Activated CD8-positive, alpha-beta memory T cell treated with anti-CD3 and anti-CD28 coated beads for 36 hours (primary cell): ENCODE results near the gene ZNF521. TPM values are rescaled to one million over a fixed set of nuclear protein-coding genes. Genes with fewer than 3 reads are reported as not detected.

Source experiments
- CTCF ChIA-PET: fragments of 350-600 bp; sonication (Branson Sonifier 250); formaldehyde crosslinking; loops from one replicate; lab custom pipeline; 2021; ENCODE audit warnings: antibody characterized with exemption; lab: Charles Lee
- POLR2A ChIA-PET: fragments of 350-600 bp; sonication (Branson Sonifier 250); formaldehyde crosslinking; loops from one replicate; lab custom pipeline; 2021; ENCODE audit warnings: antibody characterized with exemption; lab: Charles Lee
- total RNA-seq, 2 experiments: library from RNA; stranded (reverse); gene quantifications; one replicate each; pipeline ENCODE4 v1.2.3, GENCODE V29; 2021

Gene ZNF521
- total RNA-seq, 2 experiments from 2014 or later, result not detected

DNA sequence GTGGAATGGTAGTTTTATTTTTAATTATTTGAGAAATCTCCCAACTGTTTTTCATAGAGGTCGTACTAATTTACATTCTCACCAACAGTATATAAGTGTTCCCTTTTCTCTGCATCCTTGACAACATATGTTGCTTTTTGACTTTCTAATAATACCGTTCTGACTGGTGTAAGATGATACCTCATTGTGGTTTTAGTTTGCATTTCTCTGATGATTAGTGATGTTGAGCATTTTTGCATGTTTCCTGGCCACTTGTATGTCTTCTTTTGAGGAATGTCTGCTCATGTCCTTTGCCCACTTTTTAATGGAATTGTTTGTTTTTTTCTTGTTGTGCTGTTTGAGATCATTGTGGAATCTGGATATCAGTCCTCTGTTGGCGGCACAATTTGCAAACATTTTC lies 242.5 kb downstream of the ZNF521 start:
- CTCF ChIA-PET, result no interaction called here

DNA sequence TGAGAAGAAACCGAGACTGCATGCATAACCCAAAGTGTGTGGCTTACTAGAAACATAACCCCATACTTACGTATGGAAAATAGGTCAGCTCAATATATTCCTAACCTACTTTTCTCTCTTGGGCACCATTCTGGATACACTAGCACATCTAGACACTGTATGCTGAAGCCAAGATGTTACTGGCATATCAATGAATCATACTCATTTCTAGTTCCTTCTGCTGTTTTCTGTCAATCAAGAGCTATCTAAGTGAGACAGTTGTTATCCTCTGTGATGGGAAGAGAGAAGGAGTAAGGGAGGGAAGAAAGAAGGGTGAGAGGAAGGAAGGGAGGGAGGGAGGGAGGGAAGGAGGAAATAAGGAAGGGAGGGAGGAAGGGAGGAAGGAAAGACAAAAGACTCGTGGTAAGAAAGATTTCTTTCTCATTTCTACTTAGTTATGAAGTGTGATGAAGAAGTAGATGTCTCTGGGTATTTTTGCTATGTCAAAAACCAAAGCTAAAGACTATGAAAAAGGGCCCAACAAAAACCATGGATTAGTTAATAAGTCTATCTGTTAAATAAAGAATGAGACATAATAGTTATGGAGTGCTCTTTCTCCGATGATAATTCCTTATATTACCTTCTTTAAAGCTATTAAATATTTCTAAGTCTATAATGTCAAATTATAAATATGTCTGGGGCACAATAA lies 248.4 kb downstream of the ZNF521 start:
- CTCF ChIA-PET, result no interaction called here
- POLR2A ChIA-PET, result no interaction called here

More for the DNA sequence above, 242.5 kb downstream of the ZNF521 start:
- POLR2A ChIA-PET, result no interaction called here

DNA sequence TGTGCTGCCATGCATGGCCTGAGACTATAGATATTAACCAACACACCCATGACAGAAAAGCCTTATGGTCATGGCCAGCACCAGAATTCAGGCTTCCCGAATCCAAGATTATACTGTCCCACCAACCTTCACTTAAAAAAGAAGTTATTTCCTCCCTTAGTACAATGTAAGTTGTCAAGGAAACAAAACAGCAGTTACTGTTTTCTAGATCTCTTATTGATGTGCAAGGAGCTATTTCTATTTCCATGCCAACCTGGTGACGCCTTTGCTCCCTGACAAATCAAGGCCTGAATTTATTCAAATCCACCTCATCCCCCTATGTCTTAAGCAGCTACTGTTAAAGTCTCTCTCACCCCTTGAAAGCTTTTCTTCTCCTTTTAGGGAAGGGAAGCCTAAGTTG lies 249.3 kb downstream of the ZNF521 start:
- ChIA-PET POLR2A (no interaction called here), CTCF (no interaction called here)

DNA sequence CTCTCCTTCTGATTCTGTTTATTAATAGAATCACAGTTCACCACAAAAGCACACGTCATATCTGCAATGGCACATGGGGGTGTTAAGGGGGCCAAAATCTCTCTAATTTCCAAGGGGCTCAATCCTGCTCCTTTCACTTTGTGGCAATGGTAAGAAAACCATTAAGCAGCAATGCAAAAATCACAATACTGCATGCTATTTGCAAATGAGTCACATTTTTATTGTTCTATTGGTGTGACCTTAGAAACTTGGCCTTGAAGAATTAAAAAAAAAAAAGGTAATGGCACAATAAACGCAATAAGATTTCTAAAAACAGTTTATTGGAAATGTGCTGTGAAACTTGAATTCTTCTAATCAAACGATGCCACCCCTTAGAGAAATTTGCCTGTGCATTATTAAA lies 251.5 kb downstream of the ZNF521 start:
- POLR2A ChIA-PET, result no interaction called here

DNA sequence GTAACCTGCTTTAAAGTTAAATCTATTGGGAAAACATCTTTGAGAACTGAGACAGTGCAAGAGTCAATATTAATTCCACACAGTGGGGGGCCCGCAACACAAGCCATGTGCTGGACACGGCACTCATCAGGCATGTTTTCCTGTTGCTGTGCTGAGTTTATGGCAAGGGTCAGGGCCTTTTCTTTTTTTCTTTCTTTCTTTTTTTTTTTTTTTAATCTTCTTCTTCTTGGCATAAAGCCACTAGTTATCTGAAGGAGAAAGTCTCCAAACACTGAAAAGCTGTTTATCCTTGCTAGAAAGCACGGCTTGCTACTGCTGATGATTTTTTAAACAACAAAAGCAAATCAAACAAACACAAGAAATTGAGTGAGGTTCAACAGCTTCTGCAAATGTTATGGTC lies 252.1 kb downstream of the ZNF521 start:
- POLR2A ChIA-PET, result no interaction called here
- CTCF ChIA-PET, result no interaction called here

More for the DNA sequence above, 251.5 kb downstream of the ZNF521 start:
- CTCF ChIA-PET, result no interaction called here

DNA sequence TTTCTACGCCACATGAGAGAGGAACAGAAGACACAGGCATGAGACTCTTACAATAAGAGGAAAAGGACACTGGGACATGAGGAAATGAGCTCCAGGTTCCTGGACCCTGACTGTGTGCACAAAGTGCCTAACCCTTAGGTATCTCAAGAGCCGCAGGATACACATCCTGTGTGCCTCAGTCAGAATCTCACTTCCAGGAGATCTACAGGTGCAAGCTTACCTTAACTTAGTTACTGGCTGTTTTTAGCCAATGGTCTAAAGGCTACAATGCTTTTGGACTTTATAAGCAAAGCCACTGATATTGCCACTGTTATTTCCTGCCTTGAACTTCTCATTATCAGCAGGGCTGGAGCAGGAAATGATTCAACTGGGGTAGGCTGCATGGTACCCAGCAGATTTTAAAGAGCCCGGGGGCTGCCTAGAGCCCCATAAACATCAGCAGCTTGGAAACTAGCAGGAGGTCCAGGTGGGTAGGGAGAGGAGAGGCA lies 254.4 kb downstream of the ZNF521 start:
- ChIA-PET POLR2A (no interaction called here), CTCF (no interaction called here)

DNA sequence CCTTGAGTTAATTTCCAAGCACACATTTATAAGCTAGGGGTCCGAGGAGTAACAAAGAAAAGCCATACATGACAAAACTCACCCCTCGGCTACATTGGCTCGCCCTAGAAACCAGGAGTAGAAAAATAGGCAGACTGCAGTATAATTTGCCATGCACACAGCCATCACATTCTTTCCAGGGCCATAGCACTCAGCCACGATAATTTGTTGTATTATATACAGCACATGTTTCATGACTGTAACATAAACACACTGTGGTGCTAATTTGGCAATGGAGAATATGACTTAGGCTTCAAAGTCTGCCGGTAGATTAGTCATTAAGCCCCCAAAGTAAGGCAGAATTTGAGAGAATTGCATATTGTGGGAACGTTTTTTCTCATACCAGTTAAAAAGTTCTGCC lies 254.9 kb downstream of the ZNF521 start:
- POLR2A ChIA-PET, result no interaction called here
- CTCF ChIA-PET, result no interaction called here

DNA sequence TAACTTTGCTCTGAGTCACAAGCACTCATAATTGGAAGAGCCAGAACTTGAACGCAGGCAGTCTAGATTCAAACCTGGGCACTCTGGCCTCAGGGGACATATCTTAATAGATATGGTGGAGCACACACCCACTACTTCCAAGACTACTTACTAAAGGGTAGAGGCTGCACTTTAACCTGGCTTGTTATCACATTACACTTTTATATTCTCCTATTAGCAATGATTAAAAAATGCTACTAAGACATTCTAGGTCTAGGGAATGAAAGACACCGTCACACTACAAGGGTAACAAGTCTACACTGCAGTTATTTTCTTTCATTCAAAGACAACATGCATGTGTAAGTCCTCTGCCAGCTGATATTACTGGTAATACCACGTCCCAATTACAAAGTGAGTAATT lies 258.8 kb downstream of the ZNF521 start:
- POLR2A ChIA-PET, result no interaction called here

DNA sequence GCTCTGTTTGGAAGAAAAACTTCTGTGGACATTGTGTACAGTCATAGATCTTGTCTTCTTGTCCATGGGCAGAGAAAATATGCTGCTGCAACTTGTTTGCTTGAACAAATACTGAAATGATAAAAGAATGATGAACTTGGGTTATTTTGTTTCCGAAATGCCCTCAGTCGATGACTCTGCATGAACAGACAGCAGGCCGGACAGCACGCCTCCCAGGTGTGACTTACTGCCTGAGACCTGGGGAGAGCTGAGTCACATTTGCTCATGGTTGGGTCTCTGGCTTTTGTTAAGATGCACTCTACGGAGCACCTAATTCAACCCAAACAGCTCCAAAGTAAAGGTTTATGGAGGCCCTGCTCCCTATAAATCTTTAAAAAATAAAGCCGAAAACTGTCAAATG lies 262.5 kb downstream of the ZNF521 start:
- ChIA-PET CTCF (no interaction called here), POLR2A (no interaction called here)

More for the DNA sequence above, 258.8 kb downstream of the ZNF521 start:
- CTCF ChIA-PET, result no interaction called here

DNA sequence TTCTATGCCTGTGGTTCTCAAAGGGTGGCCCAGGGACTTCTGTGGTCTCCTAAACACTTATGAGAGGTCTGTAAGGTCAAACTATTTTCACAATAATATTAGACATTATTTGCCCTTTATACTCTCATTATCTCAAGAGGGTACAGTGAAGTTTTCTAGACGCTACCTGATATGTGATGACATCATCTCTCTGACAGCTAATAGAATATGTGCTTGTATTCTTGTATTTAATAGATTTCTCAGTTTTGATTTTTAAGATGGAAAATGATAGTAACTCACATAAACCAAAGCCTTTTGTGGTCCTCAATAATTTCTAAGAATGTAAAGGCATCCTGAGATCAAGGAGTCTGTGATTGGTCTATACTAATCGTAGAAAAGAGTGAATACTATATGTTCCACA lies 265.1 kb downstream of the ZNF521 start:
- CTCF ChIA-PET, result no interaction called here
- POLR2A ChIA-PET, result no interaction called here

DNA sequence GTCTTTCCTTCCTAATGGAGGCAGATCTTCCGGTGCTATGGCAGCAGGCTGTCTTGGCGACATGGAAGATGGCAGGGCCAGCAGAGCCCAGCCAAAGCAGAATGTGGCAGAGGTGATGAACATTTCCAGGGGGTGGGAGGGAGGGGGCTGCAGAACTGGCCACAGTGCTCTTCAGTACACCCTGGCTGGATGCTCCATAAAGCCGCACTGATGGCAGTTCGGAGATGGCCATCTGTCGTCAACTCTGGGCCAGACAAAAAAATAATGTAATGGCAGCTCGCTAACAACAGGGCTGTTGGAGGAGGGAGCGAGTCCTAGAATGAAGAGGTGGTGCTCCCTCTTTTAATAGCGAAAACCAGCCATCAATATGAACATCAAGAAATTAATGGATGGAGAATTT lies 271.0 kb downstream of the ZNF521 start:
- CTCF ChIA-PET, result no interaction called here
- POLR2A ChIA-PET, result no interaction called here

DNA sequence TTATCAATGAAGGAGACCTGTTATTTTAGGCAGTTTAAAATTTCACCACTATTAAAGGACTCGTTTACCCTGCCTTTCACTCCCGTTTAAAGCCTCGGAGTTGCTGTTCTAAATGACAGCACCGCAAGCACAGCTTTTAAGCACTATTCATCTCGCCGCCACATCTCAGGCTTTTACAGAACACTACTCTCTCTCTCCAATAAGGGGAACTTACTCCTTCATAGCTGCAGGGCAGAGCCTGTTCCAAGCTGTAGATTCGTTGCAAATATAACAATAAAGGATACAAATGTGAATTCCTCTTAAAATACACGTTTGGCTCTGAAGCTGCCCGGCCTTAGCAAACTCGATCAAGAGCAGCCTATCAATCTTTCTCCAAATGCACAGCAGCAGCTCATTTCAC lies 271.8 kb downstream of the ZNF521 start:
- CTCF ChIA-PET, result no interaction called here
- POLR2A ChIA-PET, result no interaction called here

DNA sequence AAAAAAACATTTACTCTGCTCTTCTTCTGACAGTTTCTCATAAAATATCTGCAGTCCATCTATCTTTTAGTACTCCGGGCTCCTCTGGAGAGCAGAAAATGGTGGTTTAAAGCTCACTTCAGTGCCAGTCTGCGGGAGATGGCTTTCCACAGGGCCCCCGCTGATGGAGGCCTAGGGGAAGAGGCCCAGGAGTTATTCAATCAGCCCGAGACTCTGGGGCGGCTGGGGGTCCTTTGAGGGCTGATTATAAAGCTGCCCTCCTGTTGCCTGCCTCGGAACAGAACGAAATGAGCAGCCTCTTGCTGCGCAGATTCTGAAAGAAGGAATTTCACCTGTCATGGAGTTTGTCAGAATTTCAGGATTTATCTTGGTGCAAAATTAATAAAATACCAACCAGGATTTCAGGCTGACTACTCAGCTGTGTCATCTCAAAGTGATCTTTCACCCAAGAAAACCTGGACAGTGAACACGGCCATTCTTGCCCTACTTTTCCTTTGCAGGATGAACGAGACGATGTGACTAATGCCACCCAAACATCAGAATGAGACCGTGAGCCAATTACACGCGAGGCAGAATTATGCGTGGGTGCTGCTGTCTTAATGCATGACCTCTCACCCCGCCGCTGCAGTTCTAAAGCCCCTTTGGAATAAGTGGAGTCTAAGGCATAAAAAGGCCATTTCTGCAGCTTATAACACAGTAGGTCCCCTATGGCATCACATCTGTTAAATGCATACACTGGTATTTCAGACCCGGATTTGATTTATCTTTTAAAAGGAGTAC lies 273.8 kb downstream of the ZNF521 start:
- ChIA-PET CTCF (interaction anchor here (0.6 kb wide), 1 partner anchor 440 kb away, joined by 3 read pairs; no protein-coding TSS in a partner anchor), POLR2A (no interaction called here)

DNA sequence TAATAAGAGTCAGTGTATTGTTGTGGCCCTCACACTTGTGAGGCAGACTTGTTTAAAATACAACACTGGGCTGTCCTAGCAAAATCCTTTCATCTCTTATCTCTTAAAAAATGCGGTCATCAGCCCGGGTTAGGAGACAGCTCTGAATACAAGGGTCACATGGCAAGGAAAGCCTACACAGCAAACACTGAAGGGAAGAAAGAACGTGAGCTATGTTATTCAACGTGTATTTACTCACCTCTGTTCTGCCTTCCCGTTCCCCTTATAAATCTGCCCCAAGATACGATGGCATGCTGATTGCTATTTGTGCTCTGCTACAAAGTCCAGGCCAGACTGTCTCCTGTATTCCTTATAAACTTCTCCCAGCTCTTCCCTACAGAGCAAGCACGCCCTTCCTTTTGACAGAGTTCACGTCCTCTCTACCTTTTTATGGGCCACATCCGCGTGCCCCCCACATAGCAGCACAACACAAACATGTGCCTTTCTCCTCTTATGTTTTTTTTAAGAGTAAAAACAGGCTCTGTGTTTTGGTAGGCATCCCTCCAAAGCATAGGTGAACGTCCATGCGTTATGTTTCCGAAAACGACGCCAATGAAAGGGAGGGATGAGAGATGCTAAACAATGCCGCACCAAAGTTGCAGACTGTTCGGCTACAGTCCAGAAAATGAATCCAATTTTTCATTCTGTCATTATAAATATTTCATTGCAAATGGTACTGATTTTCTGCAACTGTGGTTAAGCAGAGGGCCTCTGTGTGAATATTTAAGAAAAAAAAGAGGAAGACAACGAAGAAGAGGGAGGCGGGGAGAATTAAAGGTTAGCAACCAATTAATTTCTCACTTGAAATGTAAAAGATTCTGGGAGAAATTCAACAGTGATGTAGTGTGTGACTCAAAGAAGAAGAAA lies 274.7 kb downstream of the ZNF521 start:
- ChIA-PET POLR2A (no interaction called here), CTCF (interaction anchor here (0.6 kb wide), 1 partner anchor 440 kb away, joined by 3 read pairs; no protein-coding TSS in a partner anchor)

DNA sequence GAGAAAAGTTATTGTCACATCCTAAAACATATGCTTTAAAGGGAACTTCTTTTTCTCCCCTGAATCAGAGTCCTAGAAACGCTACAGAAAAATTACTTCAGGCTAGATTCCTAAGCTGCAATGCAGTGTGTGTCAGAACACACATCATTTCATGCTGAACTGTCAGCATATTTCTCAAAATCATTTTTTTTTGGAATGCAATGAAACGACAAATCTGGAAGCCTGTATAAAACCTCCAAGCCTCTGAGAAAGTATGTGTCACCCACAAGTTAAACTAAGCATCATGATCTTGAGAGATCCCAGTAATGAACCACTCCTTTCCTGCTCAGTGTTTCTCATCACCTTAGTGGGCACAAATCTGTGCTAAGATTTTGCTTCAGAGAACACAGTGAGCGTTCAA lies 276.2 kb downstream of the ZNF521 start:
- CTCF ChIA-PET, result no interaction called here
- POLR2A ChIA-PET, result no interaction called here

DNA sequence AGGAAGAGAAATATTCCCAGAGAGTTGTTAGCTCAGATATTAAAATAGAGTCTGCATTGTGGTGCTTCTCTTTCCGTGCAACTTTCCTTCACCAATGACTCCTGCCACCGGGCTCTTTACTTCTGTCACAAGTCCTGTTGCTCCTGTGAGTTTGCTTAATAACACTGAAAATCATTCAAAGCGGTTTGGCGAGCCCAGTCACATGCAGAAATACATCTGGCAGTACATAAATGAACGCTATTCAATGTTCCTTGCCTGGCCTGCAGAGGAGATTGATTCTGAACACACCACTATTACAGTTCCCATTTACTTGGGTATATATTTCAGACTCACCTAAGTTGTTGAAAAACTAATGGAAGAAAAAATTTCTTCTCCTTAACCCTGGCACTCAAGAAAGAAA lies 276.6 kb downstream of the ZNF521 start:
- ChIA-PET POLR2A (no interaction called here), CTCF (no interaction called here)

DNA sequence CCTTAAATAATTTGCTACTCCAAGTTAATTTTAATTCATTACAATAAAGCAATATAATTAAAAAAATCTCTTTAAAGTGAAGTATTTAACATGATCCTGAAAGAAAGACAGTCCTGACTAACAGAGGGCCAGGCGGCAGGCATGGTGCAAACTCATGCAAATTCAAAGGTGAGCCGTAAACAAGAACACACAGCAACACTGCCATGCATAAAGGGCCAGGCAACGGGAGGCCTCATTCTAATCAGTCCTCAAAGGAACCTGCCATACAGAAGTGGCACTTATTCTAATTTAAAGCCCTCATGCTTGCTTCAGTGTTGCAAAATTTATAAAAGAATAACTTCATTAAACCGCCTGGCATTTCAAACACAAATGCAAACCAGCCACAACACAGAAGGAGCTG lies 277.0 kb downstream of the ZNF521 start:
- ChIA-PET POLR2A (no interaction called here), CTCF (no interaction called here)

DNA sequence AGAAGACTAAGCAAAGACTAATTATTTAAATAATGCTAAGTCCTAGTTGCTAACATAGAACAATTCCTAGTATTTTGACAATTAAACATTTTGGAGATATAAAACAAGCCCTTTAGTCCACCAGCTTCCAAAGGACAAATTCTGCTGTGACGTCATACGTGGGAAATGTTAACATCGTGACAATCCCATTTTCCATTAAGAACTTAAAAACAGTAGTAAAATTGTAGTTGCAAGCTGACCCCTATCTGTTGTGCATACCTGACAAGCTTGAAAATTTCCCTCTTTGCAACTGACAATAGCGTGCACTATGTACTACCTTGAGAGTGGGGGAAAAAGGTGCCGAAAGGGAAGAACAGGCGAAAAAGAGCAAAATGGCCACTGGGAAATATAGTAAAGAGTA lies 279.8 kb downstream of the ZNF521 start:
- ChIA-PET CTCF (no interaction called here), POLR2A (no interaction called here)

DNA sequence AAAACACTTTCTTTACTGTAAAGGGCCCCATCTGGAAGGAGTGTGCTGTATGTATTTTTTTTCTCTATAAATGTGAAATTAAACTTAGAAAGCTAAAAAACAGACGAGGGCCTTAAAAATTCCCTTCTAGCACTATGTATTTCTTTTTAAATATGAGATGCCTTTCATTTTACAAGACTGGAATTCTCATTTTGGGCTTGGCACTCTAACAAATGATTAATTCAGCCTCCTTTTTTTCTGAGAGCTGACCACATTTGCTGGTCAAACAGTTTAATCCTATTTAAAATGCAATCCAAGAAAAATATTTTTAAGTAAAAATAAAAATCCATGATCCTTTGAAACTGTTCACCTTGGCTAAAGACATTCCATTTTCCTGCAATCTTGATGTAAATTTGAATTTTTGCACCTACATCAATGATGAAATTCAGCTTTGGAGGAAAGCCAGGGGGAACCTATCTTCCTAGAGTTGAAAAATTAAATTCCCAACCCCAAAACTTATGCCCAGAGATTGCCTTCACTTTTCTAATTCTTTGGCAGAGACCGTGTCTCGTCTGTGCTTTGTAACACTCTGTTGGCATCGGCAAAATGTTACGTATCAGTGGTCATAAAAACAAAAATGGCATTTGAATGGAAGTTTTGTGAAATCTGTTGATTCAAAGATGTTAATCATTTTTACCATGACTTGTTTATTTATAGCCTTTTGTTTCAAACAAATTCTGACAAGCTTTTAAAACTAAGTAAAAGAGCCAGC lies 284.5 kb downstream of the ZNF521 start:
- ChIA-PET POLR2A (no interaction called here), CTCF (no interaction called here)
